BJ (cell line): Measurements from ENCODE around the gene TBC1D1. TPM values are rescaled to one million over a fixed set of nuclear protein-coding genes. Genes with fewer than 3 reads are reported as not detected.

Source experiments
- CTCF ChIA-PET: fragments of 350-600 bp; formaldehyde crosslinking; extraction: SDS; loops from one replicate; lab custom pipeline; 2021; ENCODE audit warnings: antibody characterized with exemption, inconsistent platforms; lab: Yijun Ruan, JAX
- POLR2A ChIA-PET: fragments of 300-600 bp; sonication (Branson Sonifier 250); formaldehyde crosslinking; extraction: SDS; loops from one replicate; lab custom pipeline; 2021; ENCODE audit warnings: antibody characterized with exemption; lab: Charles Lee
- DNase-seq: peaks from one replicate; pipeline ENCODE4 v3.0.0-alpha.2; 2011; ENCODE audit warnings: low read depth
- H3K27me3 ChIP-seq: 2 replicates; pipeline ENCODE4 v1.6.0; 2011; ENCODE audit warnings: low read length; ENCODE audit not compliant: control insufficient read depth, insufficient read depth
- H3K36me3 ChIP-seq: 2 replicates; pipeline ENCODE4 v1.5.1; 2011; ENCODE audit warnings: low read length; ENCODE audit not compliant: control insufficient read depth, insufficient read depth
- H3K4me3 ChIP-seq: 2 replicates; pipeline ENCODE4 v1.5.1; 2011; ENCODE audit warnings: low read depth, mild to moderate bottlenecking, control low read depth, low read length
- polyA plus RNA-seq: library from polyadenylated mRNA; depleted of rRNA; stranded (reverse); fragments of >200 nt; gene quantifications from 2 replicates; pipeline ENCODE4 v1.2.3, GENCODE V29; 2011
- TF ChIP-seq, protein P1 (sequence below): IDR thresholded peaks from 2 replicates; pipeline ENCODE4 v1.5.1; 2011; ENCODE audit warnings: low read depth, mild to moderate bottlenecking, control low read depth, inconsistent platforms, low read length, moderate library complexity; ENCODE audit not compliant: insufficient read depth

Gene TBC1D1
- polyA plus RNA-seq, 1 experiment = 46.1 TPM

DNA sequence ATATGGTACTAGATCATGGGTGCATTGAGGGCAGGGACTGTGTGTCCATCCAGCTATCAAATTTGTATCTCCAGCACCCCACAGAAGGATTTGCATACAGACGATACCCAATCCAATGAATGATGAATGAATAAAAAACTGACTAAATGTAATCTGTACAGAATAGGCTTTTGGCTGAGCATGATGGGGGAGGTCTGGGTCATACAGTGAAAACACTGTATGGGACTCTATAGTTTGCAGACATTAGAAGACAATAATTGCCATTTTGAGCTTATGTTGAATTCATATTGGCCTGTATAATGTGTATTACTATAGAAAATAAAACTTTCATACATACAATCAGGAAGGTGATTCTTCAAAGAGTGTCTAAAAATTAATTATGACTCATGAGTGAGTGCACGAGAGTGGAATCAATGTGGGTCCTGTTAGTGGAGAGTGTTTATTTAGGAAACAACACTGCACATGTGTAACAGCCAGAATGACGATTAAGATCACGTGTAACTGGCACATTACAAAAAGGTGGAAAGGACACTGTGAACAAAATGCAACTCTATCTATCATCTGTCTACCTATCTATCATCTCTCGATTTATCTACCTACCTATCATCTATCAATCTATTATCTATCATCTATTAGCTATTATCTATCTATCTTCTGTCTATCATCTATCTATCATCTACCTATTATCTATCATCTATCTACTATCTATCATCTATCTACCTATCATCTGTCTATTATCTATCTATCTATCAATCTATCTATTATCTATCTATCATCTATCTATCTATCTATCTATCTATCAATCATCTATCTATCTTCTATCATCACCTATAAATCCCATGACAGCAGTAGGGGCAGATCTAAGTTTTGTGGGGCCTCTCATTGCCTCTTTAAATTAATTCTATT is 270.6 kb downstream of the TBC1D1 start:
- DNase-seq = no peak
- H3K36me3 ChIP-seq = no peaks in the 10 kb centered on the region
- CTCF ChIA-PET = interaction anchor here (0.9 to 1.3 kb wide), 2 partner anchors 19 to 60 kb away, joined by 3 to 4 read pairs; no protein-coding TSS in a partner anchor
- no peak overlapping the region for H3K4me3 ChIP-seq
- no peaks in the 10 kb centered on the region for H3K27me3 ChIP-seq
- POLR2A ChIA-PET = no interaction called here
- TF ChIP-seq, protein P1, sequence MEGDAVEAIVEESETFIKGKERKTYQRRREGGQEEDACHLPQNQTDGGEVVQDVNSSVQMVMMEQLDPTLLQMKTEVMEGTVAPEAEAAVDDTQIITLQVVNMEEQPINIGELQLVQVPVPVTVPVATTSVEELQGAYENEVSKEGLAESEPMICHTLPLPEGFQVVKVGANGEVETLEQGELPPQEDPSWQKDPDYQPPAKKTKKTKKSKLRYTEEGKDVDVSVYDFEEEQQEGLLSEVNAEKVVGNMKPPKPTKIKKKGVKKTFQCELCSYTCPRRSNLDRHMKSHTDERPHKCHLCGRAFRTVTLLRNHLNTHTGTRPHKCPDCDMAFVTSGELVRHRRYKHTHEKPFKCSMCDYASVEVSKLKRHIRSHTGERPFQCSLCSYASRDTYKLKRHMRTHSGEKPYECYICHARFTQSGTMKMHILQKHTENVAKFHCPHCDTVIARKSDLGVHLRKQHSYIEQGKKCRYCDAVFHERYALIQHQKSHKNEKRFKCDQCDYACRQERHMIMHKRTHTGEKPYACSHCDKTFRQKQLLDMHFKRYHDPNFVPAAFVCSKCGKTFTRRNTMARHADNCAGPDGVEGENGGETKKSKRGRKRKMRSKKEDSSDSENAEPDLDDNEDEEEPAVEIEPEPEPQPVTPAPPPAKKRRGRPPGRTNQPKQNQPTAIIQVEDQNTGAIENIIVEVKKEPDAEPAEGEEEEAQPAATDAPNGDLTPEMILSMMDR = no peak

DNA sequence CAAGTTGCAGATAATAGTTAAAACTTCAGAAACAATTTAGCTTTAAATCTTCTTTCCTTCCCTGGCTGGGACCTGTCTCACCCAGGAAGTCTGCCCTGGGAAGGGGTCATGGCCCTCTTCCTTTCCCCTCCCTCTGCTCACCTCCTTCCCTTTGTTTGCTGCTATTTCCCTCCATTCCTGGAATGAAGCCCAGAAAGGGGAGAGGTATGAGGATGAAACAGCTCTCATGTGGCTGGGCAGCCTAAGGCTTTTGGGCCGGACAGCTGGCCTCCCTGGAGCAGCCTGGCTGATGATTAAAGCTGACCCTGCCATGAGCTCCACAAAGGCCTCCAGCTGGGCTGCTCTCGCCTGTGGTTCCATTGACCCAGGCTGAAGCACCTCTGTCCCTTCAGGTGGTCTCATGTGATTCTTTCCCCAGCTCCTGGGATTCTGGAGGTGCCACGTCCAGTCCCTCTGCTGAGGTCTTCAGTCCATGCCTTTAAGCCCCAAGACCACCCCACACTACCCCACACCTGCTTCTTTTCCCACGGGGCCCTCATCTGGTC is 271.4 kb downstream of the TBC1D1 start:
- Histone ChIP-seq H3K36me3 (no peaks in the 10 kb centered on the region), H3K27me3 (no peaks in the 10 kb centered on the region), H3K4me3 (no peak overlapping the region)
- ChIA-PET CTCF (interaction anchor here (0.9 kb wide), 1 partner anchor 18 kb away, joined by 3 read pairs; no protein-coding TSS in a partner anchor), POLR2A (no interaction called here)
- no peak for DNase-seq
- TF ChIP-seq, protein P1 = no peak

DNA sequence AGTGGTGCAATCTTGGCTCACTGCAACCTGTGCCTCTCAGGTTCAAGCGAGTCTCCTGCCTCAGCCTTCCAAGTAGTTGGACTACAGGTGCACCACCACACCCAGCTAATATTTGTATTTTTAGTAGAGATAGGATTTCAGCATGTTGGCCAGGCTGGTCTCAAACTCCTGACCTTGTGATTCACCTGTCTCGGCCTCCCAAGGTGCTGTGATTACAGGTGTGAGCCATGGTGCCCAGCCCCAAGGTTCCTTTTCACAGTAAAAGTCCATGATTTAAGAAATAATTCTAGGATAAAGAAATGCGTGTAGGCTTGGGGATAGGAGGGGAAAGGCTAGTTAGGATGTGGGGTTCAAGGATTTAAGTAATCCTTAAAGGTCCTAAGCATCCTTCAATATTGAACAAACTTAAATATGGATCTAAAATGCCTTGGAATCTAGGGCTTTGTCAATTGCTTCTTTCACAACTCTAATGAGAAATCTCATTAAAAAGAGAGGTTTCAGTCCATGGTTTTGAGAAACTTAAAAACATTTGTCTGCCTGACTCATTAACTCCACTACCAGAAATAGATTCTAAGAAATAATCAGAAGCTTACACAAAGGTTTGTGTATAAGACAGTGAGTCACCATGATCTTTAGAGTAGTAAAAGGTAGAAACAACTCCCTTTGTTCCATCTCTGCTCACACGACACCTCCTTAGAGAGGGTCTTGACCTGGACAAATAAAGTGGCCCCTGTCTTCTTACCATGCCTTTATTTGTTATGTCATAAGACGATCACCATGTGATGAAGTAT is 272.5 kb downstream of the TBC1D1 start:
- CTCF ChIA-PET = interaction anchor here (1.1 kb wide), 1 partner anchor 505 kb away, joined by 3 read pairs; no protein-coding TSS in a partner anchor

DNA sequence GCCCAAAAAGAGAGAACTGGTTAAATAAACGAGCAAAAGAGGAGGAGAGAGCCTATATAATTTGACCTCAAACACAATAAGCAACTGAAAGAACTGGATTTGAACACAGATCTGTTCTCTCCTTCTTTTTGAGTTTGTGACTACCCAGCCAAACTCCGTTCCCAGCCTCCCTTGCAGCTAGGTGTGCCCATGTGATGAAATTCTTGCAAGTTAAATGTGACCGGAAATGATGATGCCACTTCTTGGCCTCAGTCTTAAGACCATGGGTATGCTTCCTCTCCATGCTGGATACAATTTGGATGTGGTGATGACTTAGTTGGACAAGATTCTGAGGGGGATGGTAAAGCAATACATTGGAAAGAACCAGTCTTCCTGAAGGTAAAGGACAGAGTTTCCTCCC is 273.5 kb downstream of the TBC1D1 start:
- Histone ChIP-seq H3K4me3 (no peak overlapping the region), H3K36me3 (no peaks in the 10 kb centered on the region), H3K27me3 (no peaks in the 10 kb centered on the region)
- TF ChIP-seq, protein P1 = no peak
- DNase-seq = no peak
- CTCF ChIA-PET = interaction anchor here (1.1 kb wide), 1 partner anchor 504 kb away, joined by 3 read pairs; no protein-coding TSS in a partner anchor
- POLR2A ChIA-PET = no interaction called here

More for the DNA sequence above, 272.5 kb downstream of the TBC1D1 start:
- no peak overlapping the region for H3K4me3 ChIP-seq
- POLR2A ChIA-PET = no interaction called here
- no peak for DNase-seq
- H3K27me3 ChIP-seq = no peaks in the 10 kb centered on the region
- H3K36me3 ChIP-seq = no peaks in the 10 kb centered on the region
- TF ChIP-seq, protein P1 = no peak
